DOHH2 (cell line): ENCODE measurements around the gene PTPN22.

Experiments
- EZH2phosphoT487 ChIP-seq: fragments of 200-600 bp; sonication (generic); IDR thresholded peaks from 2 replicates; pipeline ENCODE4 v1.6.1; 2017; ENCODE audit warnings: borderline replicate concordance, mild to moderate bottlenecking, antibody characterized with exemption, low read length, moderate library complexity, mixed read lengths
- TF ChIP-seq, protein P1 (sequence below): fragments of 200-600 bp; sonication (generic); IDR thresholded peaks from one replicate; pipeline ENCODE4 v1.5.1; 2014; ENCODE audit warnings: antibody characterized with exemption, mild to moderate bottlenecking, low read depth, low read length; ENCODE audit not compliant: poor library complexity, severe bottlenecking

DNA sequence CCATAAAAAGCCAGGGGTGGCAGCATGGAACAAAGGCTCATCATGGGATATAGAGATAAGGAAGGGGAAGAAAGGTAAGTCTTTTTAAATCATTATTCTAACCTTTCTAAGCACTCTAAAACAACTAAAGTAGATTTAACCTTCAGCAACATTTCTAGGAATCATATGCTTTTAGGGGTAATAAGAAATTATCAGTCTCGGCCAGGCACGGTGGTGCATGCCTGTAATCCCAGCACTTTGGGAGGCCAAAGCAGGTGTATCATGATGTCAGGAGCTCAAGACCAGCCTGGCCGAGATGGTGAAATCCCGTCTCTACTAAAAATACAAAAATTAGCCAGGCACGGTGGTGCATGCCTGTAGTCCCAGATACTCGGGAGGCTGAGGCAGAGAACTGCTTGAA is 92.0 kb downstream of the PTPN22 start:
- TF ChIP-seq, protein P1, sequence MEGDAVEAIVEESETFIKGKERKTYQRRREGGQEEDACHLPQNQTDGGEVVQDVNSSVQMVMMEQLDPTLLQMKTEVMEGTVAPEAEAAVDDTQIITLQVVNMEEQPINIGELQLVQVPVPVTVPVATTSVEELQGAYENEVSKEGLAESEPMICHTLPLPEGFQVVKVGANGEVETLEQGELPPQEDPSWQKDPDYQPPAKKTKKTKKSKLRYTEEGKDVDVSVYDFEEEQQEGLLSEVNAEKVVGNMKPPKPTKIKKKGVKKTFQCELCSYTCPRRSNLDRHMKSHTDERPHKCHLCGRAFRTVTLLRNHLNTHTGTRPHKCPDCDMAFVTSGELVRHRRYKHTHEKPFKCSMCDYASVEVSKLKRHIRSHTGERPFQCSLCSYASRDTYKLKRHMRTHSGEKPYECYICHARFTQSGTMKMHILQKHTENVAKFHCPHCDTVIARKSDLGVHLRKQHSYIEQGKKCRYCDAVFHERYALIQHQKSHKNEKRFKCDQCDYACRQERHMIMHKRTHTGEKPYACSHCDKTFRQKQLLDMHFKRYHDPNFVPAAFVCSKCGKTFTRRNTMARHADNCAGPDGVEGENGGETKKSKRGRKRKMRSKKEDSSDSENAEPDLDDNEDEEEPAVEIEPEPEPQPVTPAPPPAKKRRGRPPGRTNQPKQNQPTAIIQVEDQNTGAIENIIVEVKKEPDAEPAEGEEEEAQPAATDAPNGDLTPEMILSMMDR: no peak
- no peak for TF ChIP-seq EZH2phosphoT487
